Karpas-422 (cell line): Measurements from ENCODE around the gene DLGAP5. TPM values are rescaled to one million over a fixed set of nuclear protein-coding genes. Genes with fewer than 3 reads are reported as not detected.
A peak's percentile ranks its signal among the peaks of the same experiment; 100 is the strongest.

Experiments used
- DNase-seq: peaks from one replicate; pipeline ENCODE4 v3.0.0-alpha.2; 2015
- H2AFZ ChIP-seq: fragments of 200-600 bp; sonication (generic); 2 replicates; pipeline ENCODE4 v1.6.1; 2014; ENCODE audit warnings: antibody characterized with exemption, low read length, mixed read lengths
- H3K27ac ChIP-seq: fragments of 200-600 bp; sonication (generic); 2 replicates; pipeline ENCODE4 v1.5.1; 2014; ENCODE audit warnings: mild to moderate bottlenecking, low read length, moderate library complexity
- H3K27me3 ChIP-seq: fragments of 200-600 bp; sonication (generic); 2 replicates; pipeline ENCODE4 v1.6.1; 2014; ENCODE audit warnings: low read length, mixed read lengths
- H3K36me3 ChIP-seq: fragments of 200-600 bp; sonication (generic); 2 replicates; pipeline ENCODE4 v1.6.1; 2014; ENCODE audit warnings: low read length, mixed read lengths; ENCODE audit not compliant: insufficient read depth
- H3K4me1 ChIP-seq: fragments of 200-600 bp; sonication (generic); 2 replicates; pipeline ENCODE4 v1.6.1; 2014; ENCODE audit warnings: mild to moderate bottlenecking, low read length, mixed read lengths
- H3K4me2 ChIP-seq: fragments of 200-600 bp; sonication (generic); 2 replicates; pipeline ENCODE4 v1.6.1; 2014; ENCODE audit warnings: low read length, low read depth, mild to moderate bottlenecking; ENCODE audit not compliant: poor library complexity, severe bottlenecking
- H3K4me3 ChIP-seq: fragments of 200-600 bp; sonication (generic); 2 replicates; pipeline ENCODE4 v1.5.1; 2014; ENCODE audit warnings: mild to moderate bottlenecking, antibody characterized with exemption, low read length, mixed read lengths
- H3K79me2 ChIP-seq: fragments of 200-600 bp; sonication (generic); 2 replicates; pipeline ENCODE4 v1.6.1; 2014; ENCODE audit warnings: mild to moderate bottlenecking, low read length, mixed read lengths
- H3K9ac ChIP-seq: fragments of 200-600 bp; sonication (generic); 2 replicates; pipeline ENCODE4 v1.6.0; 2014; ENCODE audit warnings: low read length
- H3K9me2 ChIP-seq: fragments of 200-600 bp; sonication (generic), shearing (Covaris generic); replicated peaks from 2 replicates; pipeline ENCODE4 v1.6.0; 2014; ENCODE audit warnings: mild to moderate bottlenecking, low read length, moderate library complexity; ENCODE audit not compliant: insufficient read depth
- H3K9me3 ChIP-seq: fragments of 300-700, 200-600 bp; sonication (generic); 2 replicates; pipeline ENCODE4 v1.6.1; 2014; ENCODE audit warnings: low read length, mixed read lengths
- H4K20me1 ChIP-seq: fragments of 200-600 bp; sonication (generic); 2 replicates; pipeline ENCODE4 v1.6.1; 2014; ENCODE audit warnings: mild to moderate bottlenecking, antibody characterized with exemption, low read length, low read depth; ENCODE audit not compliant: insufficient read depth
- total RNA-seq: library from RNA; depleted of rRNA; stranded (reverse); fragments of >200 nt; shearing (Covaris generic); gene quantifications from 2 replicates; pipeline ENCODE4 v1.2.3, GENCODE V29; 2014; ENCODE audit warnings: low replicate concordance

DLGAP5 gene
- total RNA-seq, 1 experiment from 2014 or later = 42.4 TPM

- no peaks in the 10 kb centered on the region for H3K79me2 ChIP-seq
- H2AFZ ChIP-seq = no peak overlapping the region
- no peaks in the 10 kb centered on the region for H4K20me1 ChIP-seq
- DNase-seq = no peak
- H3K4me1 ChIP-seq = no peaks in the 10 kb centered on the region
- H3K36me3 ChIP-seq = no peaks in the 10 kb centered on the region
- no peaks in the 10 kb centered on the region for H3K27me3 ChIP-seq
- H3K4me3 ChIP-seq = no peak overlapping the region
- H3K27ac ChIP-seq = no peak overlapping the region
- H3K9me3 ChIP-seq = peaks cover 11% of the 10 kb centered on the region
- H3K9ac ChIP-seq = no peak overlapping the region
- no peaks in the 10 kb centered on the region for H3K9me2 ChIP-seq
- H3K4me2 ChIP-seq = no peak overlapping the region
Observed at GRCh38 chr14:55221968-55222367, 30.6 kb upstream of the DLGAP5 start.

DNA sequence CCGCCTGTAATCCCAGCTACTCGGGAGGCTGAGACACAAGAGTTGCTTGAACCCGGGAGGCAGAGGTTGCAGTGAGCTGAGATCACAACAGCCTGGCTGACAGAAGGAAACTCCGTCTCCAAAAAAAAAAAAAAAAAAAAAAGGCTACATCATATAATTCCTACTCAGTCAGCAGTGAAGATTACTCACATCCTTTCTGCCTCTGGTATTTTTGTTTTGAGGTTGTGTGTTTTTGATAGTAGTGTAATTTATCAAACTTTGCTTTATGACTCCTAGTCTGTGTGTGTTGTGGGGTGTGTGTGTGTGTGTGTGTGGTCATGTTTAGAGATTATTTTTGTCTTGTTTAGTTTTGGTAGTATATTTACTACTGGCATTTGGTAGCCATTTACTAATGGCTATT, 29.8 kb upstream of the DLGAP5 start:
- Histone ChIP-seq H3K9me2 (no peaks in the 10 kb centered on the region), H3K9ac (no peak overlapping the region), H3K4me1 (no peaks in the 10 kb centered on the region), H3K4me3 (no peak overlapping the region), H4K20me1 (no peaks in the 10 kb centered on the region), H3K27me3 (no peaks in the 10 kb centered on the region), H3K4me2 (no peak overlapping the region), H3K36me3 (no peaks in the 10 kb centered on the region), H3K27ac (no peak overlapping the region), H2AFZ (no peak overlapping the region), H3K79me2 (no peaks in the 10 kb centered on the region), H3K9me3 (peaks cover 3% of the 10 kb centered on the region)
- no peak for DNase-seq

- Histone ChIP-seq H3K27ac (no peak overlapping the region), H3K36me3 (no peaks in the 10 kb centered on the region), H3K27me3 (no peaks in the 10 kb centered on the region), H3K4me3 (no peak overlapping the region), H2AFZ (no peak overlapping the region), H3K9ac (no peak overlapping the region), H3K79me2 (no peaks in the 10 kb centered on the region), H3K9me2 (no peaks in the 10 kb centered on the region), H3K9me3 (no peaks in the 10 kb centered on the region), H4K20me1 (no peaks in the 10 kb centered on the region), H3K4me1 (no peaks in the 10 kb centered on the region), H3K4me2 (no peak overlapping the region)
- no peak for DNase-seq
Observed at GRCh38 chr14:55220230-55220629, 28.8 kb upstream of the DLGAP5 start.

- Histone ChIP-seq H4K20me1 (no peaks in the 10 kb centered on the region), H3K27me3 (no peaks in the 10 kb centered on the region), H3K27ac (peak overlapping the region; percentile 41), H3K9me3 (no peaks in the 10 kb centered on the region), H3K9ac (peak overlapping the region; percentile 45), H2AFZ (0 out of 2 replicates have a peak overlapping the region, but pooled peaks have one; percentile 54), H3K4me1 (peaks cover 14% of the 10 kb centered on the region), H3K4me3 (peak overlapping the region; percentile 41), H3K79me2 (no peaks in the 10 kb centered on the region), H3K9me2 (no peaks in the 10 kb centered on the region), H3K4me2 (peak overlapping the region; percentile 59), H3K36me3 (no peaks in the 10 kb centered on the region)
- peak; percentile 94 for DNase-seq
Observed at GRCh38 chr14:55212634-55213033, 21.2 kb upstream of the DLGAP5 start.

DNA sequence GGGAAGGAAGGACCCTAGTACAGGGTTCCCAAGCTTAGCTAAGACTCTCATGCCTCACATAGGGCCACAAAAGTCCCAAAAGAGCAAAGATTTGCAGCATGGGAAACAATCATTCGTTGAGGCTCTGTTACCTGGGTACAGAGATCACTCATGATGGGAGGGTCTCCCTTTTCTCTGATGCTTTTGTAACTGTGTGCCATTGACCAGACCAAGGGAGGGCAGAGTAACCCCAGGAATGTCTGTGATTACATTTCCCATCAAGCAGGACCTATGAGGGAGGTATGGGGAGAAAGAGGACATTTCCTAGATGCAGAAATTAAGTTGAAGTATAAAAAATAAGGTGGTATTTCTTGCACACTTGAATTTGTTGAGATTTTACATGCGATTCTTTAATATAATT, 16.4 kb upstream of the DLGAP5 start:
- H3K9me3 ChIP-seq = no peaks in the 10 kb centered on the region
- H4K20me1 ChIP-seq = no peaks in the 10 kb centered on the region
- no peak overlapping the region for H3K27ac ChIP-seq
- H3K36me3 ChIP-seq = no peaks in the 10 kb centered on the region
- H3K27me3 ChIP-seq = no peaks in the 10 kb centered on the region
- H3K4me2 ChIP-seq = no peak overlapping the region
- no peak for DNase-seq
- no peaks in the 10 kb centered on the region for H3K79me2 ChIP-seq
- peaks cover 8% of the 10 kb centered on the region for H3K4me1 ChIP-seq
- H3K9me2 ChIP-seq = no peaks in the 10 kb centered on the region
- H2AFZ ChIP-seq = no peak overlapping the region
- no peak overlapping the region for H3K9ac ChIP-seq
- no peak overlapping the region for H3K4me3 ChIP-seq

GRCh38 chr14:55206175-55206693, 14.8 kb upstream of the DLGAP5 start:
- Histone ChIP-seq H3K4me3 (no peak overlapping the region), H3K79me2 (no peaks in the 10 kb centered on the region), H3K9me2 (no peaks in the 10 kb centered on the region), H3K36me3 (no peaks in the 10 kb centered on the region), H3K9ac (no peak overlapping the region), H4K20me1 (no peaks in the 10 kb centered on the region), H3K27ac (no peak overlapping the region), H3K27me3 (no peaks in the 10 kb centered on the region), H3K9me3 (no peaks in the 10 kb centered on the region), H2AFZ (no peak overlapping the region), H3K4me1 (no peaks in the 10 kb centered on the region), H3K4me2 (no peak overlapping the region)
- DNase-seq = no peak

GRCh38 chr14:55201219-55202101, 10.1 kb upstream of the DLGAP5 start:
- Histone ChIP-seq H3K27ac (no peak overlapping the region), H3K4me1 (no peaks in the 10 kb centered on the region), H3K27me3 (no peaks in the 10 kb centered on the region), H3K9me2 (no peaks in the 10 kb centered on the region), H3K4me3 (no peak overlapping the region), H3K4me2 (no peak overlapping the region), H3K9ac (no peak overlapping the region), H3K79me2 (no peaks in the 10 kb centered on the region), H3K9me3 (no peaks in the 10 kb centered on the region), H3K36me3 (no peaks in the 10 kb centered on the region), H2AFZ (no peak overlapping the region), H4K20me1 (no peaks in the 10 kb centered on the region)
- DNase-seq = no peak

DNA sequence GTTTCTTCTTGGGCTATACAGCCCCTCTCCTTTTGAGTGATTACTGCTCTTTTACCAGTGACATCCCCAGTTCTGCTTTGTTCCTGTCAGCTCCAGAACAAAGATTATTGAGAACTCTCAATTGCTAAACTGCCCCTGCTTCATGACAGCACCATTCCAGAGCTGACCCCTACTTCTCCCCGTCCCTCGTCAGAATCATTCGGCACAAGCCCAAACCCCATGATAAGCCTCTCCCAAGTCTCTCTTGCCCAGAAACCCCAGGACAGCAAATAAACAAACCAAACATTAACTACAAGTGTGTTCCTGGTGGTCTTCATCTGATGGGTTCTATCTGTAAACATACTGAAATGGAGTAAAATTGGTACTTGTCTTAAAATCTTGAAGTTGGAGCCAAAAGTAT, 9.3 kb upstream of the DLGAP5 start:
- Histone ChIP-seq H2AFZ (no peak overlapping the region), H3K36me3 (no peaks in the 10 kb centered on the region), H3K4me3 (no peak overlapping the region), H3K27ac (no peak overlapping the region), H3K9me2 (no peaks in the 10 kb centered on the region), H3K9ac (no peak overlapping the region), H4K20me1 (no peaks in the 10 kb centered on the region), H3K4me2 (no peak overlapping the region), H3K79me2 (no peaks in the 10 kb centered on the region), H3K27me3 (no peaks in the 10 kb centered on the region), H3K4me1 (no peaks in the 10 kb centered on the region), H3K9me3 (no peaks in the 10 kb centered on the region)
- no peak for DNase-seq
